HepG2 (cell line): ENCODE measurements around the gene NR1H2. TPM values are rescaled to one million over a fixed set of nuclear protein-coding genes. Genes with fewer than 3 reads are reported as not detected.

Experiments
- AGO2 ChIP-seq: fragments of 200-400 bp; formaldehyde crosslinking; optimal IDR thresholded peaks from 2 replicates; pipeline ENCODE3; 2017; ENCODE audit warnings: mild to moderate bottlenecking, low read depth, low read length, moderate library complexity
- ELF3 ChIP-seq: IDR thresholded peaks from 2 replicates; pipeline ENCODE4 v1.6.1; 2016; ENCODE audit warnings: missing genetic modification reagents, missing compliant biosample characterization
- ESRRA ChIP-seq: sonication (generic); formaldehyde crosslinking; IDR thresholded peaks from 2 replicates; pipeline ENCODE4 v1.5.1; 2020; ENCODE audit warnings: mild to moderate bottlenecking, low read depth, missing genetic modification reagents
- ETS1 ChIP-seq: sonication (generic); formaldehyde crosslinking; IDR thresholded peaks from 2 replicates; pipeline ENCODE4 v1.4.0; 2020; ENCODE audit warnings: missing genetic modification reagents
- GPBP1L1 ChIP-seq: sonication (generic); formaldehyde crosslinking; IDR thresholded peaks from 2 replicates; pipeline ENCODE4 v1.5.0; 2020; ENCODE audit warnings: mild to moderate bottlenecking, missing genetic modification reagents
- HNRNPH1 ChIP-seq: fragments of 200-400 bp; formaldehyde crosslinking; optimal IDR thresholded peaks from 2 replicates; pipeline ENCODE3; 2017; ENCODE audit warnings: mild to moderate bottlenecking, low read depth, low read length
- JUNB ChIP-seq: sonication (generic); formaldehyde crosslinking; IDR thresholded peaks from 2 replicates; pipeline ENCODE4 v1.8.0; 2022; ENCODE audit warnings: missing genetic modification reagents, mild to moderate bottlenecking, borderline replicate concordance
- KLF6 ChIP-seq: IDR thresholded peaks from 2 replicates; pipeline ENCODE4 v1.8.0; 2016; ENCODE audit warnings: missing biosample characterization, missing genetic modification reagents
- MBNL3 ChIP-seq: fragments of 250-450 bp; sonication (Bioruptor Pico); conservative IDR thresholded peaks from 2 replicates; pipeline ENCODE4 v1.8.0; 2022; ENCODE audit warnings: mild to moderate bottlenecking, inconsistent platforms
- POGZ ChIP-seq: sonication (generic); formaldehyde crosslinking; IDR thresholded peaks from 2 replicates; pipeline ENCODE4 v1.4.0; 2020; ENCODE audit warnings: mild to moderate bottlenecking, missing genetic modification reagents
- POLR2AphosphoS5 ChIP-seq: IDR thresholded peaks from 2 replicates; pipeline ENCODE4 v1.6.1; 2012; ENCODE audit warnings: low read depth, low read length
- PPARG ChIP-seq: conservative IDR thresholded peaks from 2 replicates; pipeline ENCODE4 v1.6.1; 2016; ENCODE audit warnings: missing biosample characterization, missing genetic modification reagents
- REPIN1 ChIP-seq: sonication (generic); formaldehyde crosslinking; IDR thresholded peaks from 2 replicates; pipeline ENCODE4 v1.8.0; 2022; ENCODE audit warnings: missing genetic modification reagents, low read depth, mild to moderate bottlenecking, borderline replicate concordance
- SPEN ChIP-seq: sonication (generic); formaldehyde crosslinking; IDR thresholded peaks from 2 replicates; pipeline ENCODE4 v1.5.1; 2020; ENCODE audit warnings: low read depth, mild to moderate bottlenecking, missing genetic modification reagents
- SYNCRIP ChIP-seq: fragments of 200-400 bp; formaldehyde crosslinking; IDR thresholded peaks from 2 replicates; pipeline ENCODE4 v1.6.1; 2018; ENCODE audit warnings: mild to moderate bottlenecking, low read depth, low read length; ENCODE audit not compliant: insufficient read depth
- TEAD3 ChIP-seq: optimal IDR thresholded peaks from 2 replicates; pipeline ENCODE3; 2016; ENCODE audit warnings: borderline replicate concordance
- ZNF331 ChIP-seq: sonication (generic); formaldehyde crosslinking; IDR thresholded peaks from 2 replicates; pipeline ENCODE4 v1.4.0; 2020; ENCODE audit warnings: missing genetic modification reagents
- ZNF382 ChIP-seq: sonication (generic); formaldehyde crosslinking; IDR thresholded peaks from 2 replicates; pipeline ENCODE4 v1.5.0; 2020; ENCODE audit warnings: missing genetic modification reagents, mild to moderate bottlenecking, borderline replicate concordance
- ZNF430 ChIP-seq: sonication (generic); formaldehyde crosslinking; IDR thresholded peaks from 2 replicates; pipeline ENCODE4 v1.9.0; 2021; ENCODE audit warnings: mild to moderate bottlenecking, missing genetic modification reagents
- ZNF598 ChIP-seq: sonication (generic); formaldehyde crosslinking; IDR thresholded peaks from 2 replicates; pipeline ENCODE4 v1.5.1; 2020; ENCODE audit warnings: mild to moderate bottlenecking, missing genetic modification reagents, borderline replicate concordance
- polyA plus RNA-seq, 8 experiments: library from polyadenylated mRNA; depleted of rRNA in 3 of 8; stranded (reverse) in 7 of 8; unstranded in 1 of 8; fragments of >200 nt; fragmentation: Illumina TruSeq in 4 of 8; extraction: Trizol in 4 of 8; gene quantifications; 2 replicates each; pipeline versions ENCODE4 v1.2.1 to v1.2.3, GENCODE V29; 2011 to 2016; ENCODE audit warnings: low read depth in 4 of 8, missing spikeins in 1 of 8, mixed read lengths in 1 of 8; ENCODE audit not compliant: insufficient read depth in 1 of 8
- total RNA-seq, 5 experiments: library from RNA; depleted of rRNA; stranded (reverse); fragments of >200 nt; fragmentation: Illumina TruSeq; extraction: Trizol; gene quantifications; 2 replicates each; pipeline ENCODE4 v1.2.3, GENCODE V29; 2016; ENCODE audit warnings: low read depth in 1 of 5
- TF ChIP-seq, protein P1 (sequence below): sonication (generic); formaldehyde crosslinking; IDR thresholded peaks from 2 replicates; pipeline ENCODE4 v1.5.0; 2020; ENCODE audit warnings: missing genetic modification reagents
- TF ChIP-seq, protein P2 (sequence below): IDR thresholded peaks from 2 replicates; pipeline ENCODE4 v1.6.1; 2016; ENCODE audit warnings: missing compliant biosample characterization, missing genetic modification reagents, borderline replicate concordance
- TF ChIP-seq, protein P3 (sequence below): sonication (generic); formaldehyde crosslinking; IDR thresholded peaks from 2 replicates; pipeline ENCODE4 v1.4.0; 2020; ENCODE audit warnings: missing genetic modification reagents

NR1H2 gene
- total and polyA plus RNA-seq, 2 of the 13 experiments (the other 11 are each of a cell fraction or from before 2014, with no cell fraction given) = 10.3 to 13.5 TPM

GRCh38 chr19:50414864-50415660 lies 38.8 kb downstream of the NR1H2 start (continued):
- TF ChIP-seq ETS1 (CRISPR knock-in tag) (no peak), HNRNPH1 (no peak), MBNL3 (CRISPR knock-in tag) (no peak), POGZ (CRISPR knock-in tag) (no peak), ELF3 (CRISPR knock-in tag) (no peak), GPBP1L1 (CRISPR knock-in tag) (no peak), KLF6 (CRISPR knock-in tag) (no peak), POLR2AphosphoS5 (no peak), ZNF382 (no peak), PPARG (CRISPR knock-in tag) (no peak), AGO2 (peak; percentile 52), ZNF331 (CRISPR knock-in tag) (no peak), ZNF598 (CRISPR knock-in tag) (peak; percentile 53; the same call in 1 of the 2 replicates), ESRRA (CRISPR knock-in tag) (no peak), REPIN1 (CRISPR knock-in tag) (0 out of 2 replicates have a peak, but pooled peaks have one; percentile 34), TEAD3 (CRISPR knock-in tag) (peak; percentile 37), JUNB (CRISPR knock-in tag) (no peak), ZNF430 (CRISPR knock-in tag) (no peak), SYNCRIP (no peak), SPEN (CRISPR knock-in tag) (peak; percentile 51; the same call in 1 of the 2 replicates)
- TF ChIP-seq, protein P1, sequence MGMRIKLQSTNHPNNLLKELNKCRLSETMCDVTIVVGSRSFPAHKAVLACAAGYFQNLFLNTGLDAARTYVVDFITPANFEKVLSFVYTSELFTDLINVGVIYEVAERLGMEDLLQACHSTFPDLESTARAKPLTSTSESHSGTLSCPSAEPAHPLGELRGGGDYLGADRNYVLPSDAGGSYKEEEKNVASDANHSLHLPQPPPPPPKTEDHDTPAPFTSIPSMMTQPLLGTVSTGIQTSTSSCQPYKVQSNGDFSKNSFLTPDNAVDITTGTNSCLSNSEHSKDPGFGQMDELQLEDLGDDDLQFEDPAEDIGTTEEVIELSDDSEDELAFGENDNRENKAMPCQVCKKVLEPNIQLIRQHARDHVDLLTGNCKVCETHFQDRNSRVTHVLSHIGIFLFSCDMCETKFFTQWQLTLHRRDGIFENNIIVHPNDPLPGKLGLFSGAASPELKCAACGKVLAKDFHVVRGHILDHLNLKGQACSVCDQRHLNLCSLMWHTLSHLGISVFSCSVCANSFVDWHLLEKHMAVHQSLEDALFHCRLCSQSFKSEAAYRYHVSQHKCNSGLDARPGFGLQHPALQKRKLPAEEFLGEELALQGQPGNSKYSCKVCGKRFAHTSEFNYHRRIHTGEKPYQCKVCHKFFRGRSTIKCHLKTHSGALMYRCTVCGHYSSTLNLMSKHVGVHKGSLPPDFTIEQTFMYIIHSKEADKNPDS (CRISPR knock-in tag) = no peak
- TF ChIP-seq, protein P2, sequence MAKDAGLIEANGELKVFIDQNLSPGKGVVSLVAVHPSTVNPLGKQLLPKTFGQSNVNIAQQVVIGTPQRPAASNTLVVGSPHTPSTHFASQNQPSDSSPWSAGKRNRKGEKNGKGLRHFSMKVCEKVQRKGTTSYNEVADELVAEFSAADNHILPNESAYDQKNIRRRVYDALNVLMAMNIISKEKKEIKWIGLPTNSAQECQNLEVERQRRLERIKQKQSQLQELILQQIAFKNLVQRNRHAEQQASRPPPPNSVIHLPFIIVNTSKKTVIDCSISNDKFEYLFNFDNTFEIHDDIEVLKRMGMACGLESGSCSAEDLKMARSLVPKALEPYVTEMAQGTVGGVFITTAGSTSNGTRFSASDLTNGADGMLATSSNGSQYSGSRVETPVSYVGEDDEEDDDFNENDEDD = no peak
- TF ChIP-seq, protein P3, sequence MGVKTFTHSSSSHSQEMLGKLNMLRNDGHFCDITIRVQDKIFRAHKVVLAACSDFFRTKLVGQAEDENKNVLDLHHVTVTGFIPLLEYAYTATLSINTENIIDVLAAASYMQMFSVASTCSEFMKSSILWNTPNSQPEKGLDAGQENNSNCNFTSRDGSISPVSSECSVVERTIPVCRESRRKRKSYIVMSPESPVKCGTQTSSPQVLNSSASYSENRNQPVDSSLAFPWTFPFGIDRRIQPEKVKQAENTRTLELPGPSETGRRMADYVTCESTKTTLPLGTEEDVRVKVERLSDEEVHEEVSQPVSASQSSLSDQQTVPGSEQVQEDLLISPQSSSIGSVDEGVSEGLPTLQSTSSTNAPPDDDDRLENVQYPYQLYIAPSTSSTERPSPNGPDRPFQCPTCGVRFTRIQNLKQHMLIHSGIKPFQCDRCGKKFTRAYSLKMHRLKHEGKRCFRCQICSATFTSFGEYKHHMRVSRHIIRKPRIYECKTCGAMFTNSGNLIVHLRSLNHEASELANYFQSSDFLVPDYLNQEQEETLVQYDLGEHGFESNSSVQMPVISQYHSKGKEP (CRISPR knock-in tag) = no peak
